Kidney (tissue), 14 donors: Measurements from ENCODE around the gene ATP6V1A. TPM values are rescaled to one million over a fixed set of nuclear protein-coding genes. Genes with fewer than 3 reads are reported as not detected.

ENCODE experiments used
- DNase-seq, 5 donors: peaks; one replicate each; pipeline ENCODE4 v3.0.0-alpha.2; 2013 to 2020
- FAIRE-seq: peaks from 2 replicates; lab custom pipeline; 2012; peaks lifted over from hg19 to GRCh38; lab: Jason Lieb, UNC
- H3K27ac ChIP-seq, 2 donors: one replicate each; pipeline ENCODE4 v1.7.0; 2013; ENCODE audit warnings: low read depth in 2 of 2, low read length in 2 of 2, inconsistent platforms in 1 of 2
- H3K27me3 ChIP-seq: one replicate; pipeline ENCODE4 v1.7.1; 2013; ENCODE audit warnings: low read length, inconsistent platforms; ENCODE audit not compliant: control insufficient read depth, insufficient read depth
- H3K36me3 ChIP-seq, 3 donors: one replicate each; pipeline versions ENCODE4 v1.7.0 to v1.7.1; 2013; ENCODE audit warnings: low read length in 3 of 3, control low read depth in 1 of 3, inconsistent platforms in 1 of 3; ENCODE audit not compliant: insufficient read depth in 3 of 3, control insufficient read depth in 2 of 3
- H3K4me1 ChIP-seq, 3 donors: one replicate each; pipeline versions ENCODE4 v1.7.0 to v1.7.1; 2013; ENCODE audit warnings: low read length in 3 of 3, inconsistent platforms in 1 of 3, low read depth in 1 of 3; ENCODE audit not compliant: control insufficient read depth in 2 of 3, insufficient read depth in 2 of 3
- H3K4me3 ChIP-seq, 3 donors: one replicate each; pipeline versions ENCODE4 v1.7.0 to v1.8.1; 2013; ENCODE audit warnings: low read length in 3 of 3, control low read depth in 1 of 3, inconsistent platforms in 1 of 3
- H3K9ac ChIP-seq, 3 donors: one replicate each; pipeline versions ENCODE4 v1.7.0 to v1.7.1; 2013; ENCODE audit warnings: low read length in 3 of 3, control low read depth in 1 of 3, inconsistent platforms in 1 of 3
- H3K9me3 ChIP-seq, 3 donors: one replicate each; pipeline versions ENCODE4 v1.7.0 to v1.7.1; 2013; ENCODE audit warnings: low read length in 3 of 3, control low read depth in 1 of 3, inconsistent platforms in 1 of 3; ENCODE audit not compliant: control insufficient read depth in 2 of 3, insufficient read depth in 1 of 3
- CTCF ChIP-seq: IDR thresholded peaks from 3 replicates; pipeline ENCODE4 v1.5.1; 2012; ENCODE audit warnings: mild to moderate bottlenecking, moderate library complexity, borderline replicate concordance; ENCODE audit not compliant: insufficient read depth; ENCODE audit errors: extremely low read depth
- intact Hi-C: fragments of 100-400 bp; cut with DNase I; formaldehyde crosslinking; loops from one replicate; pipeline ENCODE4 v1.11.1; 2022
- polyA plus RNA-seq: library from polyadenylated mRNA; stranded (reverse); fragments of 350-450 nt; fragmentation: Illumina TruSeq; extraction: RNeasy Lipid Tissue Mini Kit (QIAGEN cat#74804); gene quantifications from one replicate; pipeline ENCODE4 v1.2.3, GENCODE V29; 2014; ENCODE audit warnings: low read depth, low replicate concordance; ENCODE audit not compliant: insufficient read depth
- total RNA-seq: library from RNA; stranded (reverse); fragmentation: NEBNext Ultra II Directional; extraction: Animal tissue kit (Norgen Biotek cat#: 25700); gene quantifications from one replicate; pipeline ENCODE4 v1.2.1, GENCODE V29; 2021
- donor health status: control.
- donor health status: control.
- donor health status: control.
- donor health status: control.
- donor health status: control.
- donor health status: DM: yes; HTN: yes; CAD: no.
- donor health status: Normal renal cell carcinoma (clear cell type).

Gene ATP6V1A
- total and polyA plus RNA-seq, 2 donors from 2014 or later: 87.1 to 172 TPM

GRCh38 chr3:113776564-113776963, 29.7 kb downstream of the ATP6V1A start:
- no peak for TF ChIP-seq CTCF
- intact Hi-C loops: no loop called here
- Histone ChIP-seq H3K9ac (no peak overlapping the region), H3K9me3 (no peaks in the 10 kb centered on the region), H3K4me1 (peaks cover 0 to 14% (median 5%) of the 10 kb centered on the region in 3 donors), H3K36me3 (peaks cover 0 to 5% (median 2%) of the 10 kb centered on the region in 3 donors), H3K27me3 (no peaks in the 10 kb centered on the region), H3K27ac (peak overlapping the region in 1 of 2 donors; percentile 32), H3K4me3 (no peak overlapping the region)
- DNase-seq (no peak), FAIRE-seq (peak; percentile 38)

GRCh38 chr3:113783463-113783862, 36.6 kb downstream of the ATP6V1A start:
- Histone ChIP-seq H3K27ac (no peak overlapping the region), H3K9ac (no peak overlapping the region), H3K27me3 (no peaks in the 10 kb centered on the region), H3K4me3 (no peak overlapping the region), H3K9me3 (no peaks in the 10 kb centered on the region), H3K4me1 (no peaks in the 10 kb centered on the region), H3K36me3 (peaks cover 3 to 9% (median 8%) of the 10 kb centered on the region in 3 donors)
- TF ChIP-seq CTCF: no peak
- intact Hi-C loops: no loop called here
- no peak for FAIRE-seq
- DNase-seq: peak in 1 of 5 donors; percentile 32

GRCh38 chr3:113783980-113784379, 37.1 kb downstream of the ATP6V1A start:
- DNase-seq: peak in 2 of 5 donors; percentile 5 to 31
- H3K4me1 ChIP-seq: no peaks in the 10 kb centered on the region
- intact Hi-C loops: no loop called here
- H3K27me3 ChIP-seq: no peaks in the 10 kb centered on the region
- no peak overlapping the region for H3K9ac ChIP-seq
- no peaks in the 10 kb centered on the region for H3K9me3 ChIP-seq
- H3K27ac ChIP-seq: peak overlapping the region in 1 of 2 donors; percentile 54
- H3K36me3 ChIP-seq: peaks cover 3 to 9% (median 8%) of the 10 kb centered on the region in 3 donors
- FAIRE-seq: no peak
- H3K4me3 ChIP-seq: no peak overlapping the region
- TF ChIP-seq CTCF: no peak

GRCh38 chr3:113791381-113791780, 44.5 kb downstream of the ATP6V1A start:
- FAIRE-seq: no peak
- TF ChIP-seq CTCF: no peak
- intact Hi-C loops: no loop called here
- Histone ChIP-seq H3K27me3 (no peaks in the 10 kb centered on the region), H3K36me3 (peaks cover 0 to 27% (median 16%) of the 10 kb centered on the region in 3 donors), H3K9ac (no peak overlapping the region), H3K4me1 (no peaks in the 10 kb centered on the region), H3K9me3 (no peaks in the 10 kb centered on the region), H3K4me3 (no peak overlapping the region), H3K27ac (no peak overlapping the region)
- DNase-seq: no peak
